Kidney epithelial cell (primary cell): Measurements from ENCODE around the gene SDHB. TPM values are rescaled to one million over a fixed set of nuclear protein-coding genes. Genes with fewer than 3 reads are reported as not detected.

ENCODE experiments used
- DNase-seq: peaks from one replicate; pipeline ENCODE4 v3.0.0-alpha.2; 2010; ENCODE audit warnings: low read depth
- H3K27me3 ChIP-seq: 2 replicates; pipeline ENCODE4 v1.6.0; 2011; ENCODE audit warnings: low read length; ENCODE audit not compliant: control insufficient read depth, insufficient read depth
- H3K36me3 ChIP-seq: 2 replicates; pipeline ENCODE4 v1.5.1; 2011; ENCODE audit warnings: low read length; ENCODE audit not compliant: control insufficient read depth, insufficient read depth
- H3K4me3 ChIP-seq: 2 replicates; pipeline ENCODE4 v1.5.1; 2011; ENCODE audit warnings: low read depth, mild to moderate bottlenecking, control low read depth, low read length
- total RNA-seq: library from RNA; depleted of rRNA; stranded (reverse); fragments of >200 nt; gene quantifications from 2 replicates; pipeline ENCODE4 v1.2.3, GENCODE V29; 2015
- TF ChIP-seq, protein P1 (sequence below): IDR thresholded peaks from 2 replicates; pipeline ENCODE4 v1.5.1; 2011; ENCODE audit warnings: mild to moderate bottlenecking, moderate library complexity, low read length, control low read depth, inconsistent platforms; ENCODE audit not compliant: insufficient read depth, poor library complexity, severe bottlenecking

SDHB gene
- total RNA-seq, 1 donor from 2014 or later: 122 TPM

DNA sequence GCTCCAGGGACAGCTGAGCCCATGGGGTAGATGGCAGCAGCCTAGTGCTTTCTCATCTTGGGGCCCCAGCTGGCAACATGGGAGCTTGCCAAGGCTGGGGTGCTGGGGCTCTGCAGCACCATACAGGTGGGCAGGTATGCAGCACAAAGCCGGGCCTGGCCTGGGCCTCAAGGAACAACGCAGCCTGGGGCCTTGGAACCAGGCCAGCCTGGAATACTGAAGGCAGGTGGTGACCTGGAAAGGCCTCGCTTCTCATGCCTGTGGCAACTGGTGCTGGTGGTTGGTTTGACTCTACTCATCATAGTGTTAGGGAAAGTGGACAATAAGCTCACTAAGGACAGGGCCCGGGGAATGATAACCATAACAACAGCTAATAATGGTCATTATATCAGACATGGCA lies 27.0 kb upstream of the SDHB start:
- H3K36me3 ChIP-seq: no peaks in the 10 kb centered on the region
- TF ChIP-seq, protein P1, sequence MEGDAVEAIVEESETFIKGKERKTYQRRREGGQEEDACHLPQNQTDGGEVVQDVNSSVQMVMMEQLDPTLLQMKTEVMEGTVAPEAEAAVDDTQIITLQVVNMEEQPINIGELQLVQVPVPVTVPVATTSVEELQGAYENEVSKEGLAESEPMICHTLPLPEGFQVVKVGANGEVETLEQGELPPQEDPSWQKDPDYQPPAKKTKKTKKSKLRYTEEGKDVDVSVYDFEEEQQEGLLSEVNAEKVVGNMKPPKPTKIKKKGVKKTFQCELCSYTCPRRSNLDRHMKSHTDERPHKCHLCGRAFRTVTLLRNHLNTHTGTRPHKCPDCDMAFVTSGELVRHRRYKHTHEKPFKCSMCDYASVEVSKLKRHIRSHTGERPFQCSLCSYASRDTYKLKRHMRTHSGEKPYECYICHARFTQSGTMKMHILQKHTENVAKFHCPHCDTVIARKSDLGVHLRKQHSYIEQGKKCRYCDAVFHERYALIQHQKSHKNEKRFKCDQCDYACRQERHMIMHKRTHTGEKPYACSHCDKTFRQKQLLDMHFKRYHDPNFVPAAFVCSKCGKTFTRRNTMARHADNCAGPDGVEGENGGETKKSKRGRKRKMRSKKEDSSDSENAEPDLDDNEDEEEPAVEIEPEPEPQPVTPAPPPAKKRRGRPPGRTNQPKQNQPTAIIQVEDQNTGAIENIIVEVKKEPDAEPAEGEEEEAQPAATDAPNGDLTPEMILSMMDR: no peak
- DNase-seq: no peak

DNA sequence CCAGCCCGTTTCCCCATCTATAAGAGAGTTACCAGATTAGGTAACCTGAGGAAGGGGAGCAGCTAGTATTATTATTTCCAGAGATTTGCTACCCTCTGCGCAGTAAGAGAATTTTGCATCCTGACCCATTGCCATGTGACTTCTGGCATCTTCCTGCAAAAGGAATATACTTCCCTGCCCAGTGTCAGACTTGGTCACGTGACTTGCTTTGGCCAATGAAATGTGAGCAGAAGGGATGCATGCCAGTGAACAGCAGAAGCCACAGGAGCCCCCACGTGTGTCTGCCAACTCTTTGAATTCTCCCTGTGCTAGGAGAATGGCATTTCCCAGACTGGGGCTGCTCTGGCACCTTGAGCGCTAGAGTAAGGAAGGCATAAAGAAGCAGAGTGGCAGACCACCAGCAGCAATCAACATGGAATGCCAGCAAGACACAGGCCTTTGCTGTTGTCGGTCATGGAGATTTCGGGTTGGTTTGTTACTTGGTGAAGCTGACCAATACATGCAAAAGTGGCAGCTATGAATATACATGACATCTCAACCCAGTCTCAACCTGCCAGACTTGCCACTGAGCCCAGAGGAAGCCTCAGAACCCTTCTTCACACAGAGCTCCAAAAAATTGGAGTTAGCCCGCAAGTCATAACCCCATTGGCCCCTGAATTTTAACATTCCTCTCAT lies 26.4 kb upstream of the SDHB start:
- Histone ChIP-seq H3K27me3 (no peaks in the 10 kb centered on the region), H3K36me3 (no peaks in the 10 kb centered on the region), H3K4me3 (no peak overlapping the region)
- TF ChIP-seq, protein P1: no peak
- DNase-seq: no peak

More for the DNA sequence above, 27.0 kb upstream of the SDHB start:
- no peak overlapping the region for H3K4me3 ChIP-seq
- no peaks in the 10 kb centered on the region for H3K27me3 ChIP-seq

DNA sequence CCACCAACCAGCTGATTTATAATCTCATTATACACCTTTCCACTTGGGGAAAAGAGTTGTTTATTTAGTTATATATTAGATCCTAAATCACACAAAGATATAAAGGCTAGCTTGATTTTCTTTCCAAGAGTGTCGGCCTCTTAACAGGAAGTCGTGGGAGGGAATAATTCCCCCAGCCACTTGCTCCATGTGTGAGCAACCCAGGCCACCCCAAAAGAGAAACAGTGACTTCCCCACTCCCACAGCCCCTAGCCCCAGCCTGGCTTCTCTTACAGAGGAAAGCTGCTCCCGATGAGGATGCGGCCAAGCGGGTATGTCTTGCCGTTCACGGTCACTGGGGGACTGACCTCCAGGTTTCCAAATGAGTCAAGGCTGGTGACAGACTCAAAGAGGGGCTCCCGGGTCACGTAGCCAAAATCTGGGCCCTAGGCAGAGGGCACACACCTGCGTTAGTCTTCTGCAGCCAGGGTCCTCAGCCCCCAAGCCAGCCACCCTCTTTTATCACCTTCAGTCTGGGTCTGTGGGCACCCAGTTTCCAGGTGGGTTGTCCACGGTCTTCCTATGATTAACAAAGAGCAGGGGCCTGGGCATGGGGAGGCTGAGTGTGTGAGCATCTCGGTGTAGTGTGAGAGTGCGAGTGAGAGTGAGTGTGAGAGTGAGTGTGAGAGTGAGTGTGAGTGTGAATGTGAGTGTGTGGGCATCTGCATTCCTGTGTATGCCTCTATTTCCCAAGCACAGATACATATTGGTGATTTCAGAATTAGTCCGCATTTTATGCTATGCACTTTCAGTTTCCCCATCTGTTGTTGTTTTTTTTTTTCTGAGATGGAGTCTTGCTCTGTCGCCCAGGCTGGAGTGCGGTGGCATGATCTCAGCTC lies 25.4 kb upstream of the SDHB start:
- DNase-seq: no peak
- no peak overlapping the region for H3K4me3 ChIP-seq
- no peaks in the 10 kb centered on the region for H3K36me3 ChIP-seq
- no peaks in the 10 kb centered on the region for H3K27me3 ChIP-seq
- TF ChIP-seq, protein P1: no peak

DNA sequence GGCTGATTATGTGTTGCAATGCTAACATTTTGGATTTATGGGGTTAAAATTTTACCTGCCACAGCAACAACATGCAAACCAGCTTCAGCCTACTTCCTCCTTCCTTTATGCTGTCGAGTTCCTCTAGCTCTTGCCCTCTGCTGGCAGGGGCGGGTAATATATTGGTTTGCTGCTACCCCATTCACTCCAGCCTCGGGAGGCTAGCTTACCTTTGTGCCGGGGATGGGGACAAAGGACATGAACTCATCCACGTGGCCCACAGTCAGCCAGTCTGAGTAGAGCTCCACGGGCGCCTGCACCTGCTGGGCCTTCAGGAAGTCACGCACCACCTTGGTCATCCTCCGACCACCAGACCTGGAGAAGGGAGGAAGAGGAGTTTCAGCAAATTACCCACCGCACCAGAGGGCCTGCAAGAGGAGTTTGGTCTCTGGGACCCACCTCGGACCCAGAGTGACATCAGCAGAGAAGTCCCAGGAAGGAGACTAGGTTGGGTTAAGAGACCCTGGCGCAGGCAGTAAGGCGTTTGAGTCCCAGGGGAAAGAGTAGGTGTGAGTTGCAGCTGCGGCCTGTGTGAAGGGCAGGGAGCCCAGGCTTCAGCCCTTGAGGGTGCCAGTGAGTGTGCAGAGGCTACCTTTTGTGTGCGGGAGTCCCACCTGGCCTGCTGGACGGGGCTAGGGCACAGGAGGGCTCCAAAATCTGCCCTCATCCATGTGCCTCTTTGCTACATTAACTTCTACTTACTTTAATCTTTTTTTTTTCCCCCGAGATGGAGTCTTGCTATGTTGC lies 21.8 kb upstream of the SDHB start:
- DNase-seq: no peak
- TF ChIP-seq, protein P1: peak; percentile 32
- no peaks in the 10 kb centered on the region for H3K36me3 ChIP-seq
- H3K27me3 ChIP-seq: no peaks in the 10 kb centered on the region
- no peak overlapping the region for H3K4me3 ChIP-seq

DNA sequence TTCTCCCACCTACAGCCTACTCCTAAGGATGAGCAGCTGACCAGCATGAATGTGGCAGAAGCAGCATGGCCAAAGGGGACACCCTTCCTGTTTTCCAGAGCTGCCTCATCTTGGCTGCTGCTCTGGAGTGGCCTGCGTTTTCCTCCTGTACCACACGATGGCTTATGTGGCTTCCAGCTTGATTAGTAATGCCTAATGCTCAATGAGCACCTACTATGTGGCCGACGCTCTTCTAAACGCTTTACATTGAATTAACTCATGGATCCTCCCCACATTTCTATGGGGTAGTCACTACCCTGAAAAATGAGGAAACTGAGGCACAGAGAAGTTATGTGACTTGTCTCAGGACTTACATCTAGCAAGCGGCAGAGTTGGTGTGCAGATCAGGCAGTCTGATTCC lies 18.0 kb upstream of the SDHB start:
- no peak for DNase-seq
- H3K27me3 ChIP-seq: no peaks in the 10 kb centered on the region
- H3K36me3 ChIP-seq: no peaks in the 10 kb centered on the region
- TF ChIP-seq, protein P1: no peak
- no peak overlapping the region for H3K4me3 ChIP-seq
